ENCODE measurements around the gene CDK17. TPM values are rescaled to one million over a fixed set of nuclear protein-coding genes. Genes with fewer than 3 reads are reported as not detected.

The CDK17 gene
- total and polyA plus RNA-seq, 8 donors, result 32.1 to 67.9 (median 53.2) TPM

GRCh38 chr12:96371138-96371789 lies 29.0 kb downstream of the CDK17 start:
- no peaks in the 10 kb centered on the region for H3K27me3 ChIP-seq
- DNase-seq (no peak), ATAC-seq (peak; percentile 47)
- H3K4me1 ChIP-seq, result peaks cover 21 to 68% of the 10 kb centered on the region in 2 donors
- TF ChIP-seq, protein P1, sequence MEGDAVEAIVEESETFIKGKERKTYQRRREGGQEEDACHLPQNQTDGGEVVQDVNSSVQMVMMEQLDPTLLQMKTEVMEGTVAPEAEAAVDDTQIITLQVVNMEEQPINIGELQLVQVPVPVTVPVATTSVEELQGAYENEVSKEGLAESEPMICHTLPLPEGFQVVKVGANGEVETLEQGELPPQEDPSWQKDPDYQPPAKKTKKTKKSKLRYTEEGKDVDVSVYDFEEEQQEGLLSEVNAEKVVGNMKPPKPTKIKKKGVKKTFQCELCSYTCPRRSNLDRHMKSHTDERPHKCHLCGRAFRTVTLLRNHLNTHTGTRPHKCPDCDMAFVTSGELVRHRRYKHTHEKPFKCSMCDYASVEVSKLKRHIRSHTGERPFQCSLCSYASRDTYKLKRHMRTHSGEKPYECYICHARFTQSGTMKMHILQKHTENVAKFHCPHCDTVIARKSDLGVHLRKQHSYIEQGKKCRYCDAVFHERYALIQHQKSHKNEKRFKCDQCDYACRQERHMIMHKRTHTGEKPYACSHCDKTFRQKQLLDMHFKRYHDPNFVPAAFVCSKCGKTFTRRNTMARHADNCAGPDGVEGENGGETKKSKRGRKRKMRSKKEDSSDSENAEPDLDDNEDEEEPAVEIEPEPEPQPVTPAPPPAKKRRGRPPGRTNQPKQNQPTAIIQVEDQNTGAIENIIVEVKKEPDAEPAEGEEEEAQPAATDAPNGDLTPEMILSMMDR (IDR thresholded peaks at IDR 0.05), result no peak
- no peaks in the 10 kb centered on the region for H3K36me3 ChIP-seq
- H3K9me3 ChIP-seq, result no peaks in the 10 kb centered on the region
- H3K4me3 ChIP-seq, result no peak overlapping the region
- H3K27ac ChIP-seq, result peak overlapping the region in 1 of 2 donors; percentile 1
- intact Hi-C loops (cut with DNase I), result no loop called here

DNA sequence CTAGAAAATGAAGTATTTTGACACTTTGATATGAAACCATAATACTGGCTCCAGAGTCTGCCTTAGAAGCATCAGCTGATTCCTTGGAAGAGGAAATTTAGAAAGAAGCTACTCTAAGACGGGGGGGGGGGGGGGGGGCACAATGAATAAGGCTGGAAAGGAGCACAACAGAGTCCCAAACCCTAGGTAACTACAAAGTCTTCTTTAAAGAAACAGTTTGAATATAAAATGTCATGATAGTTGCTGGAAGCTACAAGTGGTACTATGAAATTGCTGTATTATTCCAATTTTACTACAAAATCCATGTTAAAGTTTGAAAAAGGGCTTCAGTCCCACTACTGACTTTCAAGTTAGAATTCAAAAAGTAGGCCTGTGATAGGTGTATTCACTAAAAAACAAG lies 31.6 kb downstream of the CDK17 start:
- peak overlapping the region in 1 of 2 donors; percentile 35 for H3K27ac ChIP-seq
- no peak for DNase-seq
- peaks cover 11 to 53% of the 10 kb centered on the region in 2 donors for H3K4me1 ChIP-seq
- H3K27me3 ChIP-seq, result no peaks in the 10 kb centered on the region
- H3K9me3 ChIP-seq, result no peaks in the 10 kb centered on the region
- intact Hi-C loops (cut with DNase I), result no loop called here
- TF ChIP-seq, protein P1 (IDR thresholded peaks at IDR 0.05), result no peak
- ATAC-seq, result no peak
- H3K36me3 ChIP-seq, result no peaks in the 10 kb centered on the region
- no peak overlapping the region for H3K4me3 ChIP-seq

- ATAC-seq, result peak; percentile 42
- Histone ChIP-seq H3K36me3 (no peaks in the 10 kb centered on the region), H3K27me3 (no peaks in the 10 kb centered on the region), H3K4me3 (no peak overlapping the region), H3K27ac (peak overlapping the region in 1 of 2 donors; percentile 35), H3K4me1 (peaks cover 11 to 52% of the 10 kb centered on the region in 2 donors), H3K9me3 (no peaks in the 10 kb centered on the region)
- intact Hi-C loops (cut with DNase I), result no loop called here
- DNase-seq, result peak in 2 of 4 donors; percentile 24 to 49
- TF ChIP-seq, protein P1 (IDR thresholded peaks at IDR 0.05), result no peak
These were observed 32.0 kb downstream of the CDK17 start for GRCh38 chr12:96368233-96368632.

DNA sequence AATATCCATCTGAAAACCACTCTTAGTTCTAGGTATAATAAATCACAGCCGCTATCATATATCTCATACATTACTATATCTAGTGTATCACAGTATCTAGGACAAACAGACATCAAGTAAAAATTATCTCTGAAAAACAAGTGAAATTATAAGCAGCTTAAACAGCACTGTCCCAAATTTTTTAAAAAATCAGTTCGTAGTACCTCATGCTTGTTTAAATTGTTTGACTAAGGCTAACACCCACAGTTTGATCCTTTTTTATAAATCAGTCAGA lies 33.9 kb downstream of the CDK17 start:
- intact Hi-C loops (cut with DNase I), result no loop called here
- no peaks in the 10 kb centered on the region for H3K36me3 ChIP-seq
- no peak overlapping the region for H3K4me3 ChIP-seq
- H3K9me3 ChIP-seq, result no peaks in the 10 kb centered on the region
- TF ChIP-seq, protein P1 (IDR thresholded peaks at IDR 0.05), result no peak
- peaks cover 5 to 52% of the 10 kb centered on the region in 2 donors for H3K4me1 ChIP-seq
- peak overlapping the region in 1 of 2 donors; percentile 13 for H3K27ac ChIP-seq
- no peak for DNase-seq
- ATAC-seq, result no peak
- no peaks in the 10 kb centered on the region for H3K27me3 ChIP-seq

DNA sequence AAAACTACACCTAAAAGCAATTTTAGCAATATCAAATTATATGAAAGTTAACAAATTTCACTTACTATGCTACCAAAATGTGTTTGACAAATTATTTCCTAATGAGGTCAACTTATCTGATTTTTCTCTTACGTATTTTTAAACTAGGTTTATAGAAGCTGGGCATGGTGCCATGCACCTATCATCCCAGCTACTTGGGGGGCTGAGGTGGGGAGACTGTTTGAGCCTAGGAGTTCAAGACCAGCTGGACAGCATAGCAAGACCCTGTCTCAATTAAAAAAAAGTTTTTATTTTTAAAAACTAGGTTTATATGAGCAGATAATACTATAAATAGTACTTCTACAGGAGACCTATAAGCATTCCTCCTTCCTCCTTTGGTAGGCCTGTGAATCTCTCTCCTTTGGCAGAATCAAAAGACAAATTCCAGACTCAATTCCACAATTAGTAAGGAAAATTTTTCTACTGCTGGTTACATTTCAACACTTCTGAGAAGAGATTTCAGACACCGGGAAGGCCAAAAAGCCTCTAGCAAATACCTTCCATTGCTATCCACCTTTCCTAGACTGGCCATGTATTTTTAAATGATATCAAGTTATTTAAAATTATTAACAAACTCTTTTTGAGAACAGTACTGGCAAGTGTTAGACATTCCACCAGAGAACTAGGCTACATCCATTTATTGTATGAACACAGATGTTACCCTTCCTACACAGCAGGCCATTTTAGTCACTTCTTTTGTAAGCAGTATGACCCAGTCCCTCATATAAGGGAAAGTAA lies 34.4 kb downstream of the CDK17 start:
- no peak for ATAC-seq
- DNase-seq, result no peak
- Histone ChIP-seq H3K9me3 (no peaks in the 10 kb centered on the region), H3K27me3 (no peaks in the 10 kb centered on the region), H3K4me1 (peaks cover 5 to 55% of the 10 kb centered on the region in 2 donors), H3K4me3 (no peak overlapping the region), H3K27ac (peak overlapping the region in 1 of 2 donors; percentile 13), H3K36me3 (no peaks in the 10 kb centered on the region)
- TF ChIP-seq, protein P1 (IDR thresholded peaks at IDR 0.05), result no peak
- intact Hi-C loops (cut with DNase I), result no loop called here
